HG03196 (cell line): ENCODE measurements around the gene MCF2L2.
A peak's percentile ranks its signal among the peaks of the same experiment; 100 is the strongest.

Experiments used
- ATAC-seq: cut with Tn5 transposase; IDR thresholded peaks from one replicate; pipeline ENCODE4 v1.9.1; 2021; ENCODE audit not compliant: unreplicated experiment

The MCF2L2 gene

GRCh38 chr3:183298701-183299153 is 129.7 kb downstream of the MCF2L2 start:
- ATAC-seq, result no peak

- no peak for ATAC-seq
Observed at GRCh38 chr3:183296944-183297343, 131.5 kb downstream of the MCF2L2 start.

- no peak for ATAC-seq
Observed at GRCh38 chr3:183295211-183295610, 133.2 kb downstream of the MCF2L2 start.

GRCh38 chr3:183293966-183294365 is 134.5 kb downstream of the MCF2L2 start:
- no peak for ATAC-seq

GRCh38 chr3:183291497-183292031 is 136.9 kb downstream of the MCF2L2 start:
- no peak for ATAC-seq

GRCh38 chr3:183290216-183290615 is 138.2 kb downstream of the MCF2L2 start:
- no peak for ATAC-seq

- ATAC-seq, result no peak
Observed at GRCh38 chr3:183288117-183288516, 140.3 kb downstream of the MCF2L2 start.

GRCh38 chr3:183287301-183287971 is 141.0 kb downstream of the MCF2L2 start:
- no peak for ATAC-seq

GRCh38 chr3:183285828-183286457 is 142.5 kb downstream of the MCF2L2 start:
- ATAC-seq, result peak; percentile 98

- no peak for ATAC-seq
Observed at GRCh38 chr3:183285318-183285717, 143.1 kb downstream of the MCF2L2 start.

GRCh38 chr3:183284570-183284969 is 143.8 kb downstream of the MCF2L2 start:
- ATAC-seq, result no peak

- no peak for ATAC-seq
Observed at GRCh38 chr3:183283886-183284285, 144.5 kb downstream of the MCF2L2 start.

GRCh38 chr3:183281126-183281797 is 147.2 kb downstream of the MCF2L2 start:
- ATAC-seq, result no peak

GRCh38 chr3:183279371-183279770 is 149.0 kb downstream of the MCF2L2 start:
- no peak for ATAC-seq

- ATAC-seq, result no peak
Observed at GRCh38 chr3:183278479-183279088, 149.8 kb downstream of the MCF2L2 start.

GRCh38 chr3:183277260-183277659 is 151.2 kb downstream of the MCF2L2 start:
- no peak for ATAC-seq

GRCh38 chr3:183275937-183276336 is 152.5 kb downstream of the MCF2L2 start:
- ATAC-seq, result no peak

GRCh38 chr3:183275418-183275817 is 153.0 kb downstream of the MCF2L2 start:
- no peak for ATAC-seq

- ATAC-seq, result no peak
Observed at GRCh38 chr3:183274609-183275008, 153.8 kb downstream of the MCF2L2 start.

GRCh38 chr3:183272791-183273190 is 155.6 kb downstream of the MCF2L2 start:
- no peak for ATAC-seq

- ATAC-seq, result no peak
Observed at GRCh38 chr3:183272142-183272541, 156.3 kb downstream of the MCF2L2 start.
